EH (cell line): ENCODE measurements around the gene HMGN4.

Experiments
- DNase-seq: peaks from one replicate; pipeline ENCODE4 v3.0.0-alpha.2; 2015; ENCODE audit warnings: low read depth

HMGN4 gene

DNA sequence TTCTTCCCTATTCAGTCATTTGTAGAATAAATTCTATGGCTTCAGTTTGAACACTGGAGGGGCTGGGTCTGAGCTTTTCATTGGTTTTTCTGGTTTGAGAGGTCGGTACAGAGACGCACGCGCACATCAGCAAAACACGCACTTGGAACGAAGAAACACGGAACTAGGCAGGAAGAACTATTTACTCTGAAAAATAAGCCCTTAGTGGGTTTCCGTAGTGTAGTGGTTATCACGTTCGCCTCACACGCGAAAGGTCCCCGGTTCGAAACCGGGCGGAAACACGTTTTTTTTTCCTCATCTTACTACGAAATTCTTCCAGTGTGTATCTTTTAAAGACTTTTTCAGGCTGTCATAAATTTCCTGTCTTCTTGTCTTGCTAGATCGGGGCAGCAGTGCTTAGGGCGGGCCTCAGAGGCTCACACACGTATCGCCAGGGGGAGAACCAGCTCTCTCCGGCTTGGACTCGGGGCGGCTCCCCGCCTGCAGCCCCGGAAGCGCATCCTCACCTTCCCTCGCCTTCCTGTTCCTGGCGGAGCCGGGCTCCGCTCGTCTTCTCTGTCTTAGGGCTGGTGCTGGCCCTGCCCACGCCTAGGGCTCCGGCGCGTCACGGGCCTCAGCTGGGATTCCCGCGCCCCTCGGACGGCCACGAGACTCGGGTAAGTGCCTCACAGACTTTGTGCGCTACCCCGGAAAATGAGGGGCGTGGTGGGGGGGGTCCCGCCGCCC is at the start of gene HMGN4:
Gene HMGN4 (plus strand): TSS at position 521 of the 726 bp plus-strand sequence. CDS start 6,841 bp downstream, outside the sequence.
- DNase-seq = peak; percentile 92

DNA sequence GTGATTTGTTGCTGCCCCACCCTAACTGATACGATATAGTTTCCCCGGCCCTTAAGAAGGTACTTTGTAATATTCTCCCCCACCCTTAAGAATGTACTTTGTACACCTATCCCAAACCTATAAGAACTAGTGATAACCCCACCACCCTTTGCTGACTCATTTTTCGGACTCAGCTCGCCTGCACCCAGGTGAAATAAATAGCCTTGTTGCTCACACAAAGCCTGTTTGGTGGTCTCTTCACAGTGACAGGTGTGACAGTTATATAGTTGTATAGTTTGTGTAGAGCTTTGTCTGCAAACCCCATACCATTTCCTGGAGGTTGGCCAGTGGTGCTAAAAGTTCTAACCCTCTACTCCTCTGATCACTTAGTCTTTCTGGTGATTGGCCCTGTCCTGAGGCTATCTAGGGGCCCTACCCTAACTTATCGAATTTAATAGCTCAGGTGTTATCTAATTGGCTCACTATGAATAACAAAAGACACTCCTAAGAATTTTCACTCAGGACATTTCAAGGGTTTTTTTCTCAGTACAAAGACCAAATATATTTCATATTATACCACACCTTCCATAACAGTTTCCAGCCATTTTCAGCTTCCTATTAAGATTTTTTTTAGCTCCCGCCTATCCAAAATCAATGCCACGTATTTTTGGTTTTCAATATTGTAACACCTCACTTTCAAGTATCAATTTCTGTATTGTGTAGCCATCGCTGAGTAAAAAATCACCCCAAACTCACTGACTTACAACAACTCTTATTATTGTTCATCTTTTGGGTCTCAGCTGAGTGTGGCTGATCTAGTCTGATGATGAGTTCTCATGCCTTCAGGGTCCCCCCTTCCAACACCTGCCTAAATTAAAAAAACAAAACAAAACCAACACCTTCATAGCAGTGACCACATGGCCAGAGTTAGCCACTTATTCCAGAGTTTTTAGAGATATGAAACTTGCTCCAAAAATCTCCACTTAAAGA is 47.9 kb upstream of the HMGN4 start:
- no peak for DNase-seq

DNA sequence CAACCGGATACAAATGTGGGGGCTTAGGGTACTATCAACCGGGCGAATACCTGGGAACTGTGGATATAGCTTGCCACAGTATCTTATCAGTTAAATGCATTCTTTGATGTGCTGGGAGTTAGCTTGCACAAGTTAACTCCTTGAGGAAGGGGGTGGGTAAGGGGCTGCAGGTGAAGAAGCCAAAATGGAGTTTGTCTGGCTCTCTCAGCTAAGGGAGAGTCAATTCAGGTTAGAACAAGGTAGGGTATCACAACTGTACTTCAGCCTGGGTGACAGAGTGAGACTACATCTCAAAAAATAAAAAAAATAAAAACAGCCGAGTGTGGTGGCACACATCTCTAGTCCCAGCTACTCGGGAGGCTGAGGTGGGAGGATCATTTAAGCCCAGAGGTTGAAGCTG is 46.6 kb upstream of the HMGN4 start:
- no peak for DNase-seq

DNA sequence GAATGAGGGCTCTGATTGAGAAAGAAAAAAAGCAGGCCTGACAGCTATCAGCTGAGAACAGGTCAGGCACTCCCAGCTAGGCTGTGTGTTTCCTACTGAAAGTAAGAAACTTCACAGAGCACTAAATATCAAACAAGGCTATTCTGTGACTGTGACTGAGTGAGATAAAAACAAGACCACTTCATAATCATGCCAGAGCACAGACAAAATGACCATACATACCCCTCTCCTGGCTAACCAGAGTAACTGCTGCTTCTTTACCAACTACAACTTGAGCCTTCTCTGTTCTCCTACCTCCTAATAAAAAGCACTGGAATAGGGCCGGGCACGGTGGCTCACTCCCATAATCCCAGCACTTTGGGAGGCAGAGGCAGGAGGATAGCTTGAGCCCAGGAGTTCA is 44.9 kb upstream of the HMGN4 start:
- DNase-seq = peak; percentile 39

DNA sequence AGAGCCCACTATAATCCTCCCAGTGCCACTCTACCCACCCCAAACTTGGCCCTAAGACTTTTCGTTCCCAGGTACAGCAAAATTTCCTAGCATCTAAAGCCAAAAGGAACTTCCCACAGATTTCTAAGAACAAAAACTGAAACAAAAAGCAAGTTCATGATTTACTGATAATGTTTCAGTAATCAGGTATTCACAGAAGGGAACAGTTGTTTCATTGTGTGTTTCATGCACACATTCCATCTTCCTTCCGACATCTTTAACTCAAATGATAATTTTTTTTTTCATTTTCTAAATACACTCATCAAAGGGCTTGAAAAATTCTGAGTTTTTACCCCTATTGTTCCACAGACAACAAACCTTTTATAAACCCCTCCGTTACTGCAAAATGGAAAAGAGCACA is 44.0 kb upstream of the HMGN4 start:
- DNase-seq = no peak

DNA sequence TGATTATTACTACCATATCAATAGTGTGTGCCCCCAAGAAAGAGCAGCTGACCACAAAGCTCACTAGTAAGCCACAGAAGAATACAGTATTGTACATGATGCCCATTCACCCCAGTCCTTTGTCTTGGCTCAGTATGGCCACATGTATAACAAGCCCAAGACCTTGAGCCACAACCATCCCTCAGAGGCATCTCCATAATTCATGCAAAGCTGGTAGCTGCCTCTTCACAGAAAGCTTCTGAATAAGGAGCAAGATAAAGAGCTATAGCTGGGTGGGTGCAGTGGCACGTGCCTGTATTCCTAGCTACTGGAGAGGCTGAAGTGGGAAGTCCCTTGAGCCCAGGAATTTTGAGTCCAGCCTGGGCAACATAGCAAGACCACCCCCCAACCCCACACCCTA is 42.9 kb upstream of the HMGN4 start:
- no peak for DNase-seq

DNA sequence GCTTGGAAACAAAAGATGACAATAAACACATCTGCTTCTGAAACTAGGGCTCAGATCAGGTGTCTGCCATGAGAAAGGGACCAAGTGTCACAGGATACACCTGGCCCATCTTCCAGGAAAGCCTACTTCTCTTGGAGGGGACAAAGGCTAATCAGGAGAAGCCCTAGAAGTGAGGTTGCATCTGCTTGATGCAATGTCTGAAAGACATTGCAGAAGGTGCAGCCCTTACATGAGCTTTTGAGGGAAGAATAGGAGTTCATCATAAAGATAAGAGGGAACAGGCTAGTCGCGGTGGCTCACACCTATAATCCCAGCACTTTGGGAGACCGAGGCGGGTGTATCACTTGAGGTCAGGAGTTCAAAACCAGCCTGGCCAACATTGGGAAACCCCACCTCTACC is 40.6 kb upstream of the HMGN4 start:
- no peak for DNase-seq

DNA sequence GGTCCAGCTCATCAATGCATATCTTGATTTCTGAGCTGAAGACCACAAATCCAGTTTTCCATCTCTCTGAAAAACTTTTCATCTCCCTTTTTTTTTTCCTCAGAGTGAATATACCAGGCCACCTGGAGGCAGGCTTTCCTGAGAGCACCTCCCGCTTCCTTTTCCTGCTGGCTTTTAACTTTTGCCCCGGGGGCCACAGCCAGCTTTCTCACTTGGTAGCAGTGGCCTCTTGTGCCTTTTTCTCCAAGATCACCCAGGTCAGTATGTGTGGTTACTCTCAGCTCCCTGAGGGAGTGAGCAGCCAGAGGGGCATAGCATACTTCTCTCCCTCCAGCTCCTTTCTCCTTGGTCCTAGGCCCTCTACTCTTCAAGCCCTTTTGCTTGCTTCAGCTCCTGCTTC is 38.1 kb upstream of the HMGN4 start, which contains the start of gene BTN1A1:
Gene BTN1A1 (plus strand): TSS at position 202 of the 400 bp plus-strand sequence. CDS start 984 bp downstream, outside the sequence.
- no peak for DNase-seq

DNA sequence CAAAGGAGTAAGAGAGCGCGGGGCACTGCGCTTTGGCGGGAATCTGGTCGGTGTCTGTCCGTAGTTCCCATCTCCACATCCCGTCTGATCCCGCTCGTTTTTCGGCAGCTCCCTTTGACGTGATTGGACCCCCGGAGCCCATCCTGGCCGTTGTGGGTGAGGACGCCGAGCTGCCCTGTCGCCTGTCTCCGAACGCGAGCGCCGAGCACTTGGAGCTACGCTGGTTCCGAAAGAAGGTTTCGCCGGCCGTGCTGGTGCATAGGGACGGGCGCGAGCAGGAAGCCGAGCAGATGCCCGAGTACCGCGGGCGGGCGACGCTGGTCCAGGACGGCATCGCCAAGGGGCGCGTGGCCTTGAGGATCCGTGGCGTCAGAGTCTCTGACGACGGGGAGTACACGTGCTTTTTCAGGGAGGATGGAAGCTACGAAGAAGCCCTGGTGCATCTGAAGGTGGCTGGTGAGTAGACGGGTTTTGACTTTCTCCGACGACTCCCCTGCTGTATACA is 36.6 kb upstream of the HMGN4 start:
- DNase-seq = peak; percentile 8

DNA sequence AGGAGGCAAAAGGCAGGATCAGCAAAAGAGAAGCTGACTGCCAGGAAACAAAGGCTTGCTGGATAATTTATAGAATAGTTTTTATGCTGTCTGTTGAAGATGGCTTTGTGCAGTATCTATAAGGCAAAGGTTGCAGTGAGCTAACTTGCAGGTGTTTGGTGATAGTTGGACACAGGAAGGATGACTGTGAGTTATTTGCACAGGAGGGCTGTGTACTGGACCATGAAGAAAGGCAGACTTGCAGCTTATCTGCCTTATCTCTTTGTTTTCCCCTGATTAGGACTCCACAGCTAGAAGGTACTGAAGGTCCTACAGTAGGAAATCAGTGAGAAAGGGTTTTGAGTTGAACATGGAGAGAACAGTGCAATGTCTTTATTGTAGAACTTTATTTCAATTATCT is 36.0 kb upstream of the HMGN4 start:
- no peak for DNase-seq

DNA sequence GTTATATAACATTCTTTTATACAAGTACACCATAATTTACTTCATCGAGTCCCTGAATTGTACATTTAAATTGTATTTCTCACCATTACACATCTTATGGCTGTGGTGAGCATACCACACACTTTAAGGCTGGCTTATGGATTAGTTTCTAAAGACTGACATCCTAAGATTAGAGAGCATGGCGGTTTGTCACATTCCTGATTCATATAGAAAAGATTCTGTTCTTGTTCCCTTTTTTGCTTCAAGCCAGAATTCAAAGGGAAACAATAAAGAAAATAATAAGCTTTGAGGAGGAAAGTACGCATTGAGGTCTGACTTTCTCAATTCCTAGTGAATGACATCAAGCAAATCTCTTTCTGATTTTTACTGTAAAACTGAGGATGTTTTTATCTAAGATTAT is 35.5 kb upstream of the HMGN4 start:
- DNase-seq = no peak

DNA sequence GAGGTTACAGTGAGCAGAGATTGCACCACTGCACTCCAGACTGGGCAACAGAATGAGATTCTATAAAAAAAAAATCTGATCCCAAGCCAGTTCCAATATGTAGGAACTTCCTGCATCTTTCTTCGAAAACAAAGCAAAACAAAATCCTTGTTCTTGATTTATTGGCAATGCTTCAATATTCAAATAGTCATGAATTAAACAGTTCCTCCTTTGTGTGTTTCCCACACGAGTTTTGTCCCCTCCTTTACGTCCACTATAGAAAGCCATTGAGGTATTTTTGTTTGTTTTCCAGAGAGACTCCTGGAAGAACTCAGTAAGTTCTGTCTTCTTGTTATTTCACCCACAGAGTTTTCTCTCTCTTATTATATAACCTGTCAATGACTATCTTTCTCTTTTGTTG is 30.5 kb upstream of the HMGN4 start:
- no peak for DNase-seq

DNA sequence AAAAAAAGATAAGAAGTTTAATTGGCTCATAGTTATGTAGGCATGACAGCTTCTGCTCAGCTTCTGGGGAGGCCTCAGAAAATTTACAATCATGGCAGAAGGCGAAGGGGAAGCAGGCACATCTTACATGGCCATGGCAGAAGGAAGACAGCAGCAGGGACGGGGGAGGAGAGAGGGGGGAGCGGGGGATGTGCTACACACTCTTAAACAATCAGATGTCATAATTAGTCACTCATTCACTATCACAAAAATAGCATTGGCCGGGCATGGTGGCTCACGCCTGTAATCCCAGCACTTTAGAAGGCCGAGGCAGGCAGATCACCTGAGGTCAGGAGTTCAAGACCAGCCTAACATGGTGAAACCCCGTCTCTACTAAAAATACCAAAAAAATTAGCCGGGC is 27.1 kb upstream of the HMGN4 start:
- peak; percentile 17 for DNase-seq

DNA sequence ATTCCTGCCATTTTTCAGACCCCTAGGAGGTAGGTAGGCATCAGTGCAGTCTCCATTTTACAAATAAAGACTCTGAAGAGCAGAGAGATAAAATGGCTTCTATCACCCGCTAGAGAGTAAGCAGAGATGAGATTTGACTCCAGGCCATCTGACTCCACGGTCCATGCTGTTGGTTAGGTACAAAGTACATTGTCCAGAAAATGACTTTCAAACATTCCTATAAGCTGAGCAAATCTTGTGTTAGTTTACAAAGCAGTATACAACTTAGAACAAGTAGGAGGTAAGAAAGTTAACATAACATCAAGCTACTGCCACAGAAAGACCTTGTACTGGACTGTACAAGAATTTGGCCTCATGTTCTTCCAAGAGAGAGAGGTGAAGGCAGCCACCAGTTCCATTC is 23.2 kb upstream of the HMGN4 start:
- DNase-seq = no peak

DNA sequence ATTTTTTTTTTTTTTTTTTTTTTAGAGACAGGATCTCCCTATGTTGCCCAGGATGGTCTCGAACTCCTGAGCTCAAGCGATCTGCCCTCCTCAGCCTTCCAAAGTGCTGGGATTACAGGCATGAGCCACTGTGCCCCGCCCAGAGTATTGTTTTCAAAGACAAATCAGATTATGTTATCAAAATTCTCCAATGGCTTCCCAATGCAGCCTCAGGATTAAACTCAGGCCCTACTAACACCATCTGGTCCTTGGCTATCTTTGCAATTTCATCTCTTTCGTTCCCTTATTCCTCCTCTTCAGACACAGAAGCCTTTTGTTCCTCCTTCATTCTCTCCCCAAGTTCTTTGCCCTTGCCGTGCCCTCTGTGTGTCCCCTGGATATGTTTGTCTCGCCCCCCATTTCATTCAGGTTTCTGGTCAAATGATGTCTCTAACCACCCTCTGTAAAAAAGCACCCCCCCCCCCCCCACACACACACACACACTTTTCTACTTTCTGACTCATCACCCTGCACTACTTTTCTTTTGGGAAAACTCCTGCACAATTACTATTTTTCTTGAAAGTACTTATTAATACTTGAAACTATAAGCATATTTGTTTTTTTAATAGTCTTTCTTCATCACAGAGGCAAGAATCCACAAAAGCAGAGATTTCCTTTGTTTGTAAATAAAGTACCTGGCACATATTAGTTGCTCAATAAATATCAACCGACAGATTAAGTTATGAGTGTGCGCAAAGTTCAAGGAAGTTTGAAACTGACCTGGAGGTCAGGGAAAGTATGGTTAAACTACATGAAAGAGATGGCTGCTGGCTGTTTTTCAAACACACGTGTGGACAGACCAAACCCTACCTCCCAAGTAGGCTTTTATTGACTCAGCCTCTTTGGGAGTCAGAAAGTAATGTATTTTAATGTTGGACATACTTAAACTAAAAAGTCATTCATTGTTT is 21.4 kb upstream of the HMGN4 start:
- DNase-seq = no peak

DNA sequence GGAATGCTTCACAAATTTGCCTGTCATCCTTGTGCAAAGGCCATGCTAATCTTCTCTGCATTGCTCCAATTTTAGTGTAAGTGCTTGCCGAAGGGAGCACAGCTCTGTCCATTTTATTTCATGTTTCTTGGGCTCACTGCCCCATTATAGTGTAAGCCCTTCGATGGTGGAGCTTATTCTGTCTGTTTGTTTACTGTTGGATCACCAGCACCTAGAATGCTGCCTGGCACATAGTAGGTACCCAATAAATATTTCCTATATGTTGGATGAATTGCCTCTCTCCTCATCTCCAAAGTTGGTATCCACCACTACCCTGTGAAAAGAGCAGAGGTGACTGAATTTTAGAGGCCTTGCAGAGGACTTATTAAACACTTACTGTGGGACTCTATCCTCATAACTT is 18.8 kb upstream of the HMGN4 start:
- no peak for DNase-seq

DNA sequence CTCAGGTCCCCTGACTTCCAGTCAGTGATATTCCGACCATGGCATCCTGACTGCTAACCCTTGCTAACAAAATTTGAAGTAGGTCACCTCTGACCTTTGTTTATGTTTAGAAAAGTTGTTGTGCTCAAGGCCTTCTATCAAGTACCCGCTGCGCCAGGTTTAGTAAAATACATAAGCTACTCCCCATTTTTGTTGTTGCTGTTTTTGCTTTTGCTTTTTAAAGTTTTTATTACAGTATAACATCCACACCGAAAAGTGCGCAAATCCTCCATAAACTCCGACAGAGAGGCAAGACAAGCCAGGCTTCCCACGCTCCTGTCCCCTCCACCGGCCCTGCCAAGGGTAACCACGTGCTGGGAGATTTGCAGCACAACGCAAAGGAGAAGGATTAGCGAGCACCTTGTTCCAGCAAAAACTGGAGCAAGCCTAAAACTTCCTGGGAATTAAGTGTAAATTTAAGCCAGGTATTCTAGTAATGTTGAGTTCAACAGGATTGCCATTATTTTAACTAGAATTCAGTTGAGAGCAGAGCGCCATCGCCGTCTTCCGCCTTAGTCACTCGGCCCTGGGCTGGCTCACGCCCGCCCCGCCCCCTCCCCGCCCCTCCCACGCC is 17.8 kb upstream of the HMGN4 start:
- no peak for DNase-seq

DNA sequence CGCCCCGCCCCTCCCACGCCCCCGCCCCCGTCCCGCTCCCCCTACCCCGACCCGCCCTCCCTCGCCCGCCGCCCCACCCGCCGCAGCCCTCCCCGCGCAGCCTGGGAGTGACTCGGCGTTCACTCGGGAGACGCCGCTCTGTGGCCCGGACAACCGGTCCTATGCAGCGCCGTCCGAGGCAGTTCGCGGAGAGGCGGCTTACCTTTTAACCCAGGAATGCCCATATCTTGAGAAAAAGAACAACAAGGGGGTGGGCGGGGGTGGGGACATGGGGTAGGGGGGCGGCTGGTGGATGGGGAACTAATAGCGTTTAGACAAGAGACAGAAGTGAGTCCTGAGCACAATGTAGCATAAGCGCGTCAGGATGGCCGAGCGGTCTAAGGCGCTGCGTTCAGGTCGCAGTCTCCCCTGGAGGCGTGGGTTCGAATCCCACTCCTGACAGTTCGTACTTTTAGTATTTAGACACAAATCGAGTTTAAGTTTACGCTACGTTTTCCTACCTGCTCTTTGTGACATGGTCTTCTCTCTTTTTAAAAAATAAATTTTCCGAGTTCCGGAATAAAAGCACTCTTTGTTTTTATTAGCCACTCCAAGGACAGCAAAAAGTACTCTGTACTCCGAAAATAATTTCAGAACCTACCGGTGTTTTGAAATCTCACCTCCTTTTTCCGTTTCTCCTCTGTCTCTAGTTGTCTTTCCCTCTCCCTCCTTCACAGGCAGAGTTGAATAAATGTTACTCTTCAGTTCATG is 17.1 kb upstream of the HMGN4 start:
- peak; percentile 89 for DNase-seq

DNA sequence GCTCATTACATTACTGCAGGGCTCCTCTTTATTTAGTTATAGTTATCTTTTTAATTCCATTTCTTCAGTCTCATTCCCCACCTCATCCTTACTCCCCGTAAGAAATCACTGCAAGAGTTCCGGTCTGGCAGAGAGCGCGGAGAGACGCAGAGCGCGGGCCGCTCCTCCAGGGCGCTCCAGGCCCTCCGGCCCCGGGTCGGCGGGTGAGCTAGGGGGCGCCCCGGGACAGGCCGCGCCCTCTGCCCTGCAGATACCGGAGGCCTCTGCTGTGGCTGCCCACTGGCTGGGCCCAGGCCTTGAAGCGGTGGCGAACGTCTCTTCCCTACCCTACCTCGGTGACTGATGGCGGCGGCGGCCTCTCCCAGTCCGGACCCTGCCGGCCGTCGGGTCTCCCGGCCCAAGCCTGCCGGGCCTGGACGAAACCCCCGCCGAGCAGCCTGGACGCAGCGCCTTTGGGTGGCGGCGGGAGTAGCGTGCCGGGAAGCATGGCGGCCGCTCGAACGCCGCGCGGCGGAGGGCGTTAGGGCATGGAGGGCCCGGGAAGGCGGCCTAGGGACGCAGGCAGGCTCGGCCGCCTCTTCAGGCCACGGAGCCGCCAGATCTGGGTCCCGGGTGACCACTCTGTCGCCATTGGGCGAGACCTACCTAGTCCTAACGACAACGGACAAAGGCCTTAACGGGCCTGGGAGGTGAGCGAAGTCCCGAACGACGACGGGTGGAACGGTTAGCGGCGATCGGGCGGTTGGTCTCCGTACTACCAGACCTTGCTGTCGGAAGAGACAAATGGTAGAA is 16.4 kb upstream of the HMGN4 start:
- peak; percentile 82 for DNase-seq
